Gastroesophageal sphincter (tissue), 3 donors: ENCODE results near the gene SLIT3.

ENCODE experiments used
- EP300 ChIP-seq: sonication (generic); formaldehyde crosslinking; IDR thresholded peaks from one replicate; pipeline ENCODE4 v1.6.1; 2017; ENCODE audit warnings: antibody characterized with exemption, mild to moderate bottlenecking
- POLR2A ChIP-seq, 2 donors: fragments of 450-650 bp; IDR thresholded peaks; one replicate each; pipeline ENCODE4 v1.6.1; 2017; ENCODE audit warnings: antibody characterized with exemption in 2 of 2, mild to moderate bottlenecking in 2 of 2, moderate library complexity in 1 of 2
- POLR2AphosphoS5 ChIP-seq: sonication (generic); formaldehyde crosslinking; IDR thresholded peaks from one replicate; pipeline ENCODE4 v1.6.1; 2017; ENCODE audit warnings: antibody characterized with exemption
- TF ChIP-seq, protein P1 (sequence below), 4 experiments: fragments of 200-600 bp in 2 of 4; fragments of 450-650 bp in 2 of 4; sonication (generic) in 1 of 4; IDR thresholded peaks; one replicate each; pipeline ENCODE4 v1.5.1; 2017 to 2019; ENCODE audit warnings: antibody characterized with exemption in 4 of 4, mild to moderate bottlenecking in 2 of 4, moderate library complexity in 2 of 4

DNA sequence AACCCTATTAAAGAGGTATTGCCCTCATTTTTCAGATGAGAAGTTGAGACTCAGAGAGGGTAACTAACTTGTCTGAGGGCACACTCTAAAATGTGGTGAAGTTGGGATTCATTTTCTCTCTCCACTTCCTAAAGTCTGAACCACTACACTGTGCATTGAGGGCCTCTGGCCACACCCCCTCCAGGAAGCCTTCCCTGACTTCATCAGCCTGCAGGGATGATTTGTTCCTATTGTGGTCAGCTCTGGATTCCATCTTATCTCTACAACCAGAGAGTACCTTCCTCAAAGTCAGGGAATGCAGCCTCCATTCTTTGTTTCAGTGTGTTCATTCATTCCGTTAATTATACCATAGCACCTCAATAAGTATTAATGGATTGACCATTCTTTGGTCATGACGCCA is 365.8 kb downstream of the SLIT3 start:
- TF ChIP-seq, protein P1, sequence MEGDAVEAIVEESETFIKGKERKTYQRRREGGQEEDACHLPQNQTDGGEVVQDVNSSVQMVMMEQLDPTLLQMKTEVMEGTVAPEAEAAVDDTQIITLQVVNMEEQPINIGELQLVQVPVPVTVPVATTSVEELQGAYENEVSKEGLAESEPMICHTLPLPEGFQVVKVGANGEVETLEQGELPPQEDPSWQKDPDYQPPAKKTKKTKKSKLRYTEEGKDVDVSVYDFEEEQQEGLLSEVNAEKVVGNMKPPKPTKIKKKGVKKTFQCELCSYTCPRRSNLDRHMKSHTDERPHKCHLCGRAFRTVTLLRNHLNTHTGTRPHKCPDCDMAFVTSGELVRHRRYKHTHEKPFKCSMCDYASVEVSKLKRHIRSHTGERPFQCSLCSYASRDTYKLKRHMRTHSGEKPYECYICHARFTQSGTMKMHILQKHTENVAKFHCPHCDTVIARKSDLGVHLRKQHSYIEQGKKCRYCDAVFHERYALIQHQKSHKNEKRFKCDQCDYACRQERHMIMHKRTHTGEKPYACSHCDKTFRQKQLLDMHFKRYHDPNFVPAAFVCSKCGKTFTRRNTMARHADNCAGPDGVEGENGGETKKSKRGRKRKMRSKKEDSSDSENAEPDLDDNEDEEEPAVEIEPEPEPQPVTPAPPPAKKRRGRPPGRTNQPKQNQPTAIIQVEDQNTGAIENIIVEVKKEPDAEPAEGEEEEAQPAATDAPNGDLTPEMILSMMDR (IDR thresholded peaks at IDR 0.05), result no peak
- TF ChIP-seq POLR2AphosphoS5 (no peak), POLR2A (IDR thresholded peaks at IDR 0.05) (no peak), EP300 (no peak)
